BLaER1 treated with 17β-estradiol and CSF1 and Interleukin-3, amounts not matched to agents 10 nM and 100 nM (cell line): ENCODE measurements around the gene GMNN.

Experiments used
- H3K27ac ChIP-seq, 11 experiments: shearing (Covaris generic); formaldehyde crosslinking; 2 replicates each; pipeline ENCODE4 v1.8.1; 2022
- H3K27me3 ChIP-seq, 11 experiments: shearing (Covaris generic); formaldehyde crosslinking; 2 replicates each; pipeline ENCODE4 v1.8.1; 2022
- H3K36me3 ChIP-seq, 11 experiments: shearing (Covaris generic); formaldehyde crosslinking; 2 replicates each; pipeline ENCODE4 v1.8.1; 2022
- H3K4me1 ChIP-seq, 10 experiments: shearing (Covaris generic); formaldehyde crosslinking; 2 replicates each; pipeline ENCODE4 v1.8.1; 2022
- H3K4me2 ChIP-seq, 11 experiments: shearing (Covaris generic); formaldehyde crosslinking; 2 replicates each; pipeline ENCODE4 v1.8.1; 2022
- H3K4me3 ChIP-seq, 10 experiments: shearing (Covaris generic); formaldehyde crosslinking; 2 replicates each; pipeline ENCODE4 v1.8.1; 2022
- H3K9ac ChIP-seq, 11 experiments: shearing (Covaris generic); formaldehyde crosslinking; 2 replicates each; pipeline ENCODE4 v1.8.1; 2022
- H3K9me3 ChIP-seq, 11 experiments: shearing (Covaris generic); formaldehyde crosslinking; replicated peaks in 1 of 11; 2 replicates each; pipeline ENCODE4 v1.8.1; 2022
- H4K20me1 ChIP-seq, 11 experiments: shearing (Covaris generic); formaldehyde crosslinking; 2 replicates each; pipeline ENCODE4 v1.8.1; 2022
- Cebpa-rat ChIP-seq, 11 experiments: shearing (Covaris generic); IDR thresholded peaks; 2 replicates each; pipeline ENCODE4 v1.8.1; 2022

GMNN gene

GRCh38 chr6:24766680-24767462, 7.9 kb upstream of the GMNN start:
- Histone ChIP-seq H3K27me3 (no peaks in the 10 kb centered on the region), H4K20me1 (no peaks in the 10 kb centered on the region), H3K36me3 (no peaks in the 10 kb centered on the region), H3K4me1 (peaks cover 0 to 7% (median 0%) of the 10 kb centered on the region in 10 experiments; a peak in 1 of 20 replicates), H3K9me3 (no peaks in the 10 kb centered on the region), H3K9ac (no peak overlapping the region), H3K4me3 (no peak overlapping the region), H3K27ac (no peak overlapping the region), H3K4me2 (no peak overlapping the region)
- no peak for TF ChIP-seq Cebpa-rat (IDR thresholded peaks at IDR 0.05)

- Histone ChIP-seq H3K4me3 (no peak overlapping the region), H3K36me3 (no peaks in the 10 kb centered on the region), H3K27ac (no peak overlapping the region), H3K4me1 (peaks cover 0 to 7% (median 0%) of the 10 kb centered on the region in 10 experiments; a peak in 1 of 20 replicates), H3K9me3 (no peaks in the 10 kb centered on the region), H3K27me3 (no peaks in the 10 kb centered on the region), H3K4me2 (no peak overlapping the region), H3K9ac (no peak overlapping the region), H4K20me1 (no peaks in the 10 kb centered on the region)
- no peak for TF ChIP-seq Cebpa-rat (IDR thresholded peaks at IDR 0.05)
These were observed 6.4 kb upstream of the GMNN start for GRCh38 chr6:24768361-24768760.

- Histone ChIP-seq H3K27ac (peak overlapping the region in 10 of 11 experiments; percentile 26 to 96 (median 93); a peak in 20 of 22 replicates), H3K9me3 (no peaks in the 10 kb centered on the region), H3K27me3 (no peaks in the 10 kb centered on the region), H3K9ac (peak overlapping the region; percentile 76 to 95 (median 93)), H3K4me2 (peak overlapping the region; percentile 86 to 99 (median 91)), H3K4me3 (peak overlapping the region; percentile 83 to 94 (median 89)), H3K4me1 (peaks cover 23 to 46% (median 36%) of the 10 kb centered on the region in 10 experiments), H4K20me1 (peaks cover 0 to 49% (median 25%) of the 10 kb centered on the region in 11 experiments; a peak in 16 of 22 replicates), H3K36me3 (peaks cover 0 to 35% (median 25%) of the 10 kb centered on the region in 11 experiments; a peak in 18 of 22 replicates)
- no peak for TF ChIP-seq Cebpa-rat (IDR thresholded peaks at IDR 0.05)
These were observed 852 bp downstream of the GMNN start for GRCh38 chr6:24775520-24776058.

GRCh38 chr6:24777227-24777626, 2.5 kb downstream of the GMNN start:
- Histone ChIP-seq H3K27ac (no peak overlapping the region; a peak in 1 of 22 replicates), H3K36me3 (peaks cover 10 to 51% (median 41%) of the 10 kb centered on the region in 11 experiments), H3K4me1 (peaks cover 23 to 46% (median 36%) of the 10 kb centered on the region in 10 experiments), H3K4me2 (peak overlapping the region; percentile 11 to 99 (median 91); a peak in 18 of 22 replicates), H3K4me3 (peak overlapping the region in 7 of 10 experiments; percentile 85 to 91 (median 89); a peak in 8 of 20 replicates), H3K27me3 (no peaks in the 10 kb centered on the region), H4K20me1 (peaks cover 0 to 54% (median 25%) of the 10 kb centered on the region in 11 experiments; a peak in 16 of 22 replicates), H3K9me3 (no peaks in the 10 kb centered on the region), H3K9ac (peak overlapping the region in 1 of 11 experiments; percentile 93; a peak in 3 of 22 replicates)
- no peak for TF ChIP-seq Cebpa-rat (IDR thresholded peaks at IDR 0.05)

GRCh38 chr6:24778121-24778520, 3.4 kb downstream of the GMNN start:
- no peak for TF ChIP-seq Cebpa-rat (IDR thresholded peaks at IDR 0.05)
- Histone ChIP-seq H3K27me3 (no peaks in the 10 kb centered on the region), H3K27ac (no peak overlapping the region), H3K9me3 (no peaks in the 10 kb centered on the region), H3K4me1 (peaks cover 23 to 46% (median 36%) of the 10 kb centered on the region in 10 experiments), H3K4me2 (peak overlapping the region; percentile 25 to 99 (median 56); a peak in 20 of 22 replicates), H4K20me1 (peaks cover 0 to 54% (median 25%) of the 10 kb centered on the region in 11 experiments; a peak in 16 of 22 replicates), H3K36me3 (peaks cover 18 to 60% (median 50%) of the 10 kb centered on the region in 11 experiments), H3K4me3 (peak overlapping the region in 1 of 10 experiments; percentile 90; a peak in 2 of 20 replicates), H3K9ac (peak overlapping the region in 1 of 11 experiments; percentile 15; a peak in 1 of 22 replicates)

GRCh38 chr6:24778878-24779277, 4.1 kb downstream of the GMNN start:
- Histone ChIP-seq H3K27me3 (no peaks in the 10 kb centered on the region), H3K4me2 (peak overlapping the region in 3 of 11 experiments; percentile 51 to 99 (median 91); a peak in 3 of 22 replicates), H3K9me3 (no peaks in the 10 kb centered on the region), H4K20me1 (peaks cover 0 to 54% (median 25%) of the 10 kb centered on the region in 11 experiments; a peak in 16 of 22 replicates), H3K27ac (no peak overlapping the region), H3K4me3 (no peak overlapping the region), H3K4me1 (peaks cover 23 to 46% (median 36%) of the 10 kb centered on the region in 10 experiments), H3K36me3 (peaks cover 18 to 67% (median 57%) of the 10 kb centered on the region in 11 experiments), H3K9ac (no peak overlapping the region)
- no peak for TF ChIP-seq Cebpa-rat (IDR thresholded peaks at IDR 0.05)

- TF ChIP-seq Cebpa-rat (IDR thresholded peaks at IDR 0.05) = no peak
- H3K27me3 ChIP-seq = no peaks in the 10 kb centered on the region
- peak overlapping the region in 4 of 11 experiments; percentile 3 to 56 (median 31); a peak in 5 of 22 replicates for H3K4me2 ChIP-seq
- no peak overlapping the region for H3K27ac ChIP-seq
- H4K20me1 ChIP-seq = peaks cover 0 to 54% (median 25%) of the 10 kb centered on the region in 11 experiments; a peak in 16 of 22 replicates
- no peak overlapping the region for H3K4me3 ChIP-seq
- peaks cover 18 to 73% (median 63%) of the 10 kb centered on the region in 11 experiments for H3K36me3 ChIP-seq
- peaks cover 19 to 43% (median 33%) of the 10 kb centered on the region in 10 experiments for H3K4me1 ChIP-seq
- no peaks in the 10 kb centered on the region for H3K9me3 ChIP-seq
- H3K9ac ChIP-seq = no peak overlapping the region
These were observed 4.8 kb downstream of the GMNN start for GRCh38 chr6:24779416-24780016.

- Histone ChIP-seq H4K20me1 (peaks cover 0 to 54% (median 25%) of the 10 kb centered on the region in 11 experiments; a peak in 16 of 22 replicates), H3K9ac (no peak overlapping the region), H3K27ac (no peak overlapping the region), H3K27me3 (no peaks in the 10 kb centered on the region), H3K4me3 (no peak overlapping the region), H3K36me3 (peaks cover 20 to 80% (median 70%) of the 10 kb centered on the region in 11 experiments), H3K4me2 (peak overlapping the region in 2 of 11 experiments; percentile 45 to 56; a peak in 2 of 22 replicates), H3K9me3 (no peaks in the 10 kb centered on the region), H3K4me1 (peaks cover 19 to 43% (median 33%) of the 10 kb centered on the region in 10 experiments)
- no peak for TF ChIP-seq Cebpa-rat (IDR thresholded peaks at IDR 0.05)
These were observed 5.5 kb downstream of the GMNN start for GRCh38 chr6:24780206-24780605.
